Activated CD4-positive, CD25-positive, alpha-beta regulatory T cell (primary cell): ENCODE data around the gene BDH1.

ENCODE experiments used
- DNase-seq, 4 experiments: peaks; one replicate each; lab custom pipeline; 2025; lab: John Stamatoyannopoulos, UW

BDH1 gene

DNA sequence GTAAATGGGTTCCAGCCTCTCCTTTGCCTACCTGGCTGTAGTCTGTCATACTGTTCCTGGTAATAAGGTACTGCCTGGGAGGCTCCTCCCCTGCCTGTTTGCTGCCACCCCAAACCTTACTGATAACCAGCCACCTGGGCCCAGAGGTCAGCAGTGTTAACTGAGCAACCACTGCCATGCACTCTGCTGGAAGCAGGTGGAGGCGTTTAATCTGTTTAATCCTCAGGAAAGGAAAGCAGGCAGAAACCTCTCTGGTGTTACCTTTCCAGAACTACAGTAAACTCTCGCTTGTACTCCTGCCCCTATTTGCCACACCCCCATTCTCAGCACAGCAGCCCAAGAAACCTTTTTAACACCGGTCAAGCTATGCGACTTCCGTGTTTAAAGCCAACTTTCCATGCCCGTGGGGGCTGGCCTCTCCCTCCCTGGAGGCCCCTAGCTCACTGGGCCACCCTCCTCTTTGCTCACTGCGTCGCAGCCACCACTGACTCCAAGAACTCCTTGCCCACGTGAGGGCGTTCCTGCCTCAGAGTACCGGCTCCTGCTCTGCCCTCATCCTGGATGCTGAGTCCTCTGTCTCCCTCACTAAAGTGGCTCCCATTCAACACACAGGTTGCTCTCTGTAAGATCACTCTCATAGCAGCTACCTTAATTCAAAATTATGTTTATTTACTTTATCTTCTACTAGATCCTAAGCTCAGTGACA is 8.3 kb downstream of the BDH1 start:
- DNase-seq, result no peak

DNA sequence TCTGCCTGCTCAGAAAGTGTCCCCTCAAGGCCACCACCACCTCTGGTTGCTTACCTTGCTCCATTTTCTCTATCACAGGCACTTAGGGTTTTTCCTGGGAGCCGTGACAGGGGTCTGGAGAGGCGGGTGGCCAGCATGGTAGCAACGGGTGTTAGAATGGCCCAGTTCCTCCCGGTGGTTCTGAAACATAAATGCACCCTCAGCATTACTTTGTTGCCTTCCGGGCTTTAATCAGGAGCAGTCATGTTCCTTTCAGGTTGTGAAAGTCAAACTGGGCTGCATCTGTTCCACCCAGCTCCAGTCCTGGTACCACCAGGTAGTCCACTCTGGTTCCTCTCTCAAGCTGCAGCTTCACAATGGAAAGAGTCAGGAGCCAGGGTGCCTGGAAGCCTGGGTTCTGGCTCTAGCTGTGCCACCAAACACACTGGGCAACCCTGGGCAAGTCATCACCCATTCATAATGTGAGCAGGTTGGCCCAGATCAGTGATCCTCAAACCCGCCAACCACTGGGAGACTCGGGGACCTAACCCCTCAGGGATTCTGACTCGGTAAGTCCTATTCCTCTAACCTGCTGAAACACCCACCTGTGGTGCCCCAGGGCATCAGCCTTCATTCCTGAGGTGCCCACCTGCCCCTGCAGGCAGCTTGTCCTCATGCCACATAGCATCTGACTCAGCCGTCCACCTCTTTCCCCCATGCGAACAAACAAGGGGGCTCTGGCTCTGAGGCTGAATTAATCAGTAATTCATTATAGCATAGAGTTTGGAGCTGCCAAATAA is 9.3 kb downstream of the BDH1 start:
- DNase-seq, result no peak

DNA sequence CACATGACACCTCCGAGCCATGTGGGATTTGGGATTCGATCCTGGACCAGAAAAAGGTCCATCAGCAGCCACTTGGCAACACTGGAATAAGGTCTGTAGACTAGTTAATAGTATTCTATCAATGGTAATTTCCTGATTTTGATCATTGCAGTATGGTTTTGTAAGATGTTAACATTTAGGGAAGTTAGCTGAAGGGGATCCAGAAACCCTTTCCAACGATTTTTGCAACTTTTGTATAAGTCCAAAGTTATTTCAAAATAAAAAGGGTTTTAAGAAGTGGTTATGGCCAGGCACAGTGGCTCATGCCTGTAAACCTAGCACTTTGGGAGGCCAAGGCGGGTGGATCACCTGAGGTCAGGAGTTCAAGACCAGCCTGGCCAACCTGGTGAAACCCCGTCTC is 10.2 kb downstream of the BDH1 start:
- DNase-seq, result no peak

DNA sequence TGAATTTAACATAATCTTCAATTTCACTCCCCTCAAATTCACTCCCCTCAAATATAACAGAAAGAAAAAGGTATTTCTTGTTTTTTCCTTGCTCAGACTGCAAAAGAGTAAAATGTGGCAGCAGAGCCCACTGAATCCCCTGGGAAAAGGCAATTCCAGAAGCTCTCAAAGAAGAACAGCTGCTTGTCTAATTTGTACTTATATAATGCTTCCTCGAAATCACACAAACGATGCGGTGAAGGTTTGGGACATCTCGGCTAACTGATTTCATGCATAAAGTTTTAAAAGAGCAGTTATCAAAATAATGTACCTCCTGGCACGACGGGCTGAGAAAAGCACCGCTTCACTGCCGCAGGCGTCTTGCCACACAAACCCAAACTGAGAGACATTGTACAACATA is 10.7 kb downstream of the BDH1 start:
- no peak for DNase-seq

DNA sequence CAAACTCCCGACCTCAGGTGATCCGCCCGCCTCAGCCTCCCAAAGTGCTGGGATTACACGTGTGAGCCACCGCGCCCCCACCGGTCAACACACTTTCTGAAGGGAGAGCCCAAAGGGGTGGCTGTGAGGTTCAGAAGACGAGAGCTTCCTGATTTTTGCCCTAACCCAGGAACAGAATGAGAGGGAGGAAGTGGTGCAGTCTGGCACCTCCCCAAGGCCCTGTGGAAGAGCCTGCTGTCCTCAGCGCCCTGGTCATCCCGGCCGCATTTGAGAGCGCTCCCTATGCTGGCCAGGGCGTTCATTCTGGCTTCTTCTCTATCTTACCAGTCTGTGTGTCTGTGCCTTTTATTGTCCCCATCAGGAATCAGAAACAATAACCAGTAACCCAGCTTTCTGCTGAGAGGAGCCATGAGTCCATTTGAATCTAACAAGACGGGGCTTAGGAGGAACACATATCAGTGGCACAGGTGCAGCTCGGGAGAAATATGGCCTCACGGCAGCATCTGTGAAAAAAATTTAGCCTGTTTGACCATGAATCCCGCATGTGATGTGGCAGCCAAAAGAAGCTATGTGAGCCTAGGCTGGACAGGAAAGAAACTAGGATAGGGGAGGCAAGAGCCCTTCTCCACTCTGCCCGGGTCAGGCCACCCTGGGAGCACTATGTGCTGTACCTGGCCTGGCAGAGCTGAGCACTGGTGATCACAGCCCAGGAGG is 12.9 kb downstream of the BDH1 start:
- no peak for DNase-seq

DNA sequence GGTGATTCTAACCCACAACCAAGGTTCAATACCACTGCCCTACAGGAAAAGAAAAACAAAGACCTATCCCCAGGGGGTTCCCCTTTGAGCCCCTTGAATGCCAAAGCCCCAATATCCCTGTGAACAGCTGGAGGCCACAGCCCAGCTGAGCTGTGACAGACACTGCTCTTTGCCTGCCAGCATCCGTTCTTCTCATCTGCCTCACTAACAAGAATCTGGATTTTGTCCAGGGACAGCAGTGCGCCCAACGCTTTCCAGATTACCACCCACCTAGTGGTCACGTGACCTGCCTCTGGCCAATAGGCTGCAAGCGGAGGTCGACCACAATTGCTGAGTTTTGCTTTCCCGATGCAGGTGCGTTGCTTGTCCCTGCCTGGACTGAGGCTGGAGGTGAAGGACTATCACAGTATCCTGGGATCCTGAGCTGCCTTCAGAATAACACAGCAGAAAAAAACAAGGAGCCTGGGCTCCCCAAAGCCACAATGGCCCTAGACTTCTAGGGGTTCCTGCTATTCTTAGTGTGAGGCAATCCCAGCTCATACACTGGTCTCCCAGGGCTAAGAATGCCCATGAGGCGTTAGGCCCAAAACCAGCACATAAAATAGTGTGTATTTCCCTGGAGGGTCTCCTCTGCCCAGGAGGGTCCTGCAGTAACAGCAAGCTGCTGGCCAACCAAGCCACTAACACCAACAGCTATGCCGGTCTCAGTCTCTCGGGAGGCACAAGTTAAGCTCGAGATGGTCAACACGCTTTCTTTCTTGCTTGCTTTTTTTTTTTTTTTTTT is 13.8 kb downstream of the BDH1 start:
- no peak for DNase-seq

DNA sequence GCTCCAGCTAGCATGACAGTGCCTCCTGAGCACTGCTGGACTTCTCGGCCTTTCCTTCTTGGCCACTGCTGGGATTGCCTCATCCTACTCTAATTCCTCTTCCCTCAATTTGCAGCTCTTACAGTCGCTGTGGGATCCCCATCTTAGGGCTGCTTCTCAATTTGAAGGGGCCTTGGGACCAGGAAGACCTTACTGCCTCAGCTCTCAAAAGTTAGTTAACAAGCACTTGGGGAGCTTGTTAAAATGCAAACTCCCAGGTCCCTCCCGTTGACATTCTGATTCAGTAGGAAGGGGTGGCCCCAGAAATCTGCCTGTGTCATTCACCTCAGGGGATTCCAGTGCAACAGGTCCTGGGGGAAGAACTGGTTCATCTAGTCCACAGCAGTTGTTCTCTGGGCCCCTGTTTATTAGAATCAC is 14.8 kb downstream of the BDH1 start:
- DNase-seq, result no peak

DNA sequence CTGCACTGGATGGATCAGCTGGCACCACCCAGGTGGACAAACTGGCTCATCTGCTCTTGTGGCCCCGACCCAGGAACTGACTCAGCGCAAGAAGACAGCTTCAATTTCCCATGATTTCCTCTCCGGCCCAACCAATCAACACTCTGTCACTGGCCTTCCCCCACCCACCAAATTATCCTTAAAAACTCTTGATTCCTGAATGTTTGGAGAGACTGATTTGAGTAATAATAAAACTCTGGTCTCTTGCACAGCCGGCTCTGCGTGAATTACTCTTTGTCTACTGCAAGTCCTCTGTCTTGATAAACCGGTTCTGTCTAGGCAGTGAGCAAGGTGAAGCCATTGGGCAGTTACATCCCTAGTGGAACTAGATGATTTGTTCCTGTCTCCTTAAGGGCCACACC is 16.1 kb downstream of the BDH1 start:
- no peak for DNase-seq

DNA sequence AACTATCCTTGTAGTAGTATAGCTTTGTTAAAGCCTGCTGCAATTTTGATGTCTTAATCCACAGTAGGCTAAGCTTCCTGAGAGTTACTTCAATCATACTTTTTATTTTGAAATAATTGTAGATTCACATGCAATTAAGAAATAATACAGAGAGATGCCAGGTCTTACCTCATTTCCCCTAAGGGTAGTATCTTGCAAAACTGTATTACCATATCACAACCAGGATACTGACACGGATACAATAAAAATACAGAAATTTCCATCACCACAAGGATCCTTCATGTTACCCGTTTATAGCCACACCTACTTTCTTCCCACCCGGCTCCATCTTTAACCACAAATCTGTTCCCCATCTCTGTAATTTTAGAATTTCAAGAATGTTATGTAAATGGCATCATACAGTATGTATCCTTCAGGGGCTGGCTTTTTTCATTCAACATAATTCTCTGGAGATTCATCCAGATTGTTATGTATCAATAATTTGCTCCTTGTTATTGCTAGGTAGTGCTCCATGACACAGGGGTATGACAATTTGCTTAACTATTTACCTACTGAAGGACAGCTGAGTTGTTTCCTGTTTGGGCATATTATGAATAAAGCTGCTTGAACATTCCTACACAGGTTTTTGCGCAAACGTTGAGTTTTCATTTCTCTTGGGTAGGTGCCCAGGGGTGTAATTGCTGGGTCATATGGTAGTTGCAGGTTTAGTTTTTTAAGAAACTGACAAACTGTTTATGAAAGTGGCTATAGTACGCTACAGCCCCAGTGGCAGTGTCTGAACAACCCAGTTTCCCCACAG is 21.6 kb downstream of the BDH1 start:
- no peak for DNase-seq

DNA sequence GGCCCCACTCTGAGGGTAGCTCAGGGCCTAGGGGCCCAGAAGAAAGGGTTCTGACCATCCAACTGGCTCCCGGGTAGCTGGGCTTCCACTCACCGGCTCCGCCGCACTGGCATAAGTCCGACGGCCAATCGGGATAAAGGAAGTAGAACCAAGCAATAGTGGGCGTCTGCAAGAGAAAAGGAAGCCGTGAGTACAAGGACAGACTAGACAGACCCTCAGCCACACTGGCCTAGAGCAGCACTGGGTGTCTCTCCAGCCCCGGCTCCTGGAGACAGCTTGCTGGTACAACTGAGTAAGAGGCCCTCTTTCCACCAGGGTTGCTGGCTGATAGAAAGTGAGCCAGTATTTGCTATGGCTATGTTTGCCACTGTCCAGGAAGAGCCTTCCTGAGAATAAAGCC is 22.4 kb downstream of the BDH1 start:
- no peak for DNase-seq

DNA sequence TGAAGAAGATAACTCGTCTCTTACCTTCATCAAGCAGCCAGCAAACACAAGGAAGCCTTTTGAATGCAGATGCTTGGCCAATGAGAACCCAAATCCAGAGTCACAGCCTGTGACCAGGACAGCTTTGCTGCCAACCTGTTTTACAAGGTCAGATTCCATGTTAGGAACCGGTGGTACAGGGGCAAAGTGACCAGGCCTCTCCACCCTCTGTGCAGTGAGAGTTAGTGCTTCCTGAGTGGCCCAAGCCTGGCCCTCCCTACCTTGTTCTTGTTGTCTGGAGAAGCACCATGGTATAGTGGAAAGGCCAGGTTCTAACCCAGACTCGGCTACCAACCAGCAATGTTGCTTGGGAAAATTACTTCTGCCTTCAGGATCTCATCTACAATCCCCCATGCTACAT is 23.4 kb downstream of the BDH1 start:
- no peak for DNase-seq

DNA sequence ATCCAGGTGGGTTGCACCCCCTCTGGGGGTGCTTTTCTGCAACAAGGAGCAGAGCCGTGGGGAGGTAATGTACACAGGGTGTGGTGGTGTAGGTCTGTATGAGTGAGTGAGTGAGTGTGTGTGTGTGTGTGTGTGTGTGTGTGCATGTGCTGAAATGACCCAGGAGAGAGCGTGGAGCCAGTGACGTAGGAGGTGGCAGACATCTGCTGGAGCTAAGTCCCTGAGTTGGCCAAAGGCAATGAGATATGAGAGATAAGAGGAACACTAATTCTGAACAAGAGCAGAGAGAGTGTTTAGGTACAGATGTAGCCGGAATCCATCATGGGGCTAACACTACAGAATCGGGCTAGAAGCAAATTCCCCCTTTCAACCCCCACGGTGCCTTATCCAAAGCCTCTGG is 27.6 kb downstream of the BDH1 start:
- no peak for DNase-seq

DNA sequence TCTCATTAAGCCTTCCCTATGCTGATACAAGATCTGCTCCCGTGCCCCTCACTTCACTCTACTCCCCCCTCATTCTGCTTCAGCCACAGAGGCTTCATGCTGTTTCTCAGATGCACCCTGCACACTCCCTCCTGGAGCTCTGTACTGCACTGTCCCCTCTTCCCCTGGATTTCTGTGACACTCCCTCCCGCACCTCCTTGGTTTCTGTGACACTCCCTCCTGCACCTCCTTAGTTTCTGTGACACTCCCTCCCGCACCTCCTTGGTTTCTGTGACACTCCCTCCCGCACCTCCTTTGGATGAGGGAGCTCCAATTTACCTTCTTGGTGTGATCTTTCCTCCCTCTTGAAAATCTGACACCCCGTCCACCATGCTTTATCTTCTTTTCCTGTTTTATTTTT is 28.2 kb downstream of the BDH1 start:
- DNase-seq, result no peak

DNA sequence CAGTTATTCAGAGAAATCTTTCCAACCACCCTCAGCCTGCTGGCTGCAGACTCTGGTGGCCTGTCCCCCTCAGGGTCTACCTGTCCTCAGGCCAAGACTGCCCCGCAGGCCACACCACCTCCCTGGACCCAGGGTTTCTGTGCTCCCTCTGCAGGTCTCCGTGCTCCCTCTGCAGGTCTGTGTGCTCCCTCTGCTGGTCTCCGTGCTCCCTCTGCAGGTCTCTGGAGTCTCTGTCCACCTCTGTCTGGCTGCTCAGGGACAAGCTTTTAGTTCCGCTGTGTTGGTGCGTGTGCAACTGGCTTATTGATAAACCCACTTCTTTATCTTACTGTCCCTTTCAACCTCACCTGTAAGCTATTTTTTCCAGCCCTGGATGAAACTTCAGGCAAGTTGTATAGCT is 30.1 kb downstream of the BDH1 start:
- no peak for DNase-seq

DNA sequence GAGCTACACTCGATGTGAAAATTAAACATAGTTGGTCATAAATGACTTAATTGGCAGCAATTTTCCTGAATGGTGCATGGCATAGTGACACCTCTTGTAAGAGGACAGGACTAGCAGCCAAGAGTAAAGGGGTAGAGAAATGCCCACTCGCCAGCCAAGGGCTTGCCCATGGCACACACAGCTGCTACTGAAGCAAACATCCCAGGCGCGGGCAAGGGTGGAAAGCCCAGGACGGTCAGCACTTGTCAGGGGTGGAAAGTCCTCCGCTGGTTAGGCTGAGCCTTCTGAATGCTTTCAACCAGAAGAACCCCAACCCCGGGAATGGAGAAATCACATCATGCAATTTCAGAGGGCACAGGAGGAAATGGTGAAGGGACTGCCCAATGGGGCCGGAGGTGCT is 31.6 kb downstream of the BDH1 start:
- no peak for DNase-seq

DNA sequence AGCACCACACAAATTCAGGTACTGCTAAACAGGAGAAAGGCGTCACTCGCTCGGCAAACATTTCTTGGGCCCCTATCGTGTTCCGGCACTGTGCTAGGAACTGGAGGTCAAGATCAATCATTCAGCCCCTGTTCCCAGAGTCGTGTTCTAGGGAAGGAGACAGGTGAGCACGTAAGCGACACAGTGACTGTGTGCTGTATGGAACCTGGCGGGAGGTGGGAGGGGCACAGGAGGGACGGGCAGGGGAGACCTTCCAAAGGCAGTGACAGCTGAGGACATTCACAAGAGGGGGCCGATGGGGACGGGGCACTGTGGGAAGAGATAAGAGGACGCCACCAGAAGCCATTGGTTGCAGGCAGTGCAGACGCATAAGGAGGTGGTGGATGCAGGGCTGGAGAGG is 32.2 kb downstream of the BDH1 start:
- DNase-seq, result no peak

DNA sequence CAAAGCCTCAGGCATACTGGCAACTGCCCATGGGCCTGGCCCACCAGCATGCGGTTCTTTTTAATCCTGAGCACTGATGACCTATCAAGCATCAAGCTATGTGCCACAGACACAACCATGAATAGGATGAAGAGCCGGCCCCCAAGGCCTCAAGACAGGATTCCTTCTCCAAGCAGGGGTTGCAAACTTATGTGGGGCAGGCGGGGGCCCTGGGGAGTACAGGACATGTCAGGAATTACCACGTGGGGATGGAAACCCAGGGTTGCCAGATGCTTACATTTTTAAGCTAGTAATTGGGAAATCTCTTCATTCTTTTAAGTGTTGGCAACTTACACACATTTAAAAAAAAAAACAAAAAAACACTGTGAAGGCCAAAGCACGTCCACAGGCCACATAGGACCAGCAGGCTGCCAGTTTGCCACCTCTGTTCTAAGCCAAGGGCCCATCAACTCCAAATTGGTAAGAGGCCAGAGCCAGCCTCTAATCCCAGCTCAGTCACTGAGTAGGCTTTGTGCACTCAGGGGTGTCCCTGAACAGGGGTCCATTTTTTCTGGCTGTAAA is 32.8 kb downstream of the BDH1 start:
- no peak for DNase-seq

DNA sequence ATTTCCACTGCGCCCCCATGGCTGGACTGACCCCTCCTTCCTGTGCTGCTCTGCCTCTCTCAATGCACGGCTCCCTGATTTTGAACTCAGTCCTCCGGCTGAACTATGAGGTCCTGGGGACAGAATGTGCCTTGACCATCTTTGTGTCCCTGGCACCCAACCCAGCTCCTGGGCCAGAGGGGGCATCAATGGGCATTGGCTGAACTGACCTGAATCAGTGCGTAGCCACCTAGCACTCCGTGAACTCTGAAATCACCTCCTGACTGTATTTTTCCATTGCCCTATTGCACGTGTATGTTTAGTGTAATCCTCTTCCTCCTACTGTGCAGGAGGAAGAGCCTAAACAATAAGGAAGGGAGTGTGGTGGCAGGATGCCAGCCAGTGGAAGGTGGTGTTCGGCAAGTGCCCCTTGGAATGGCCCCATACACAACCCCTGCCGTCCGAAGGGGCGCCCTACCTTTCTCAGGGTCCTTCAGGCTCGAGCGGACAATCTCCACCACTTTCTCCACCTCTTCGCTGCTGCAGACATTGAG is 33.5 kb downstream of the BDH1 start:
- DNase-seq, result no peak

DNA sequence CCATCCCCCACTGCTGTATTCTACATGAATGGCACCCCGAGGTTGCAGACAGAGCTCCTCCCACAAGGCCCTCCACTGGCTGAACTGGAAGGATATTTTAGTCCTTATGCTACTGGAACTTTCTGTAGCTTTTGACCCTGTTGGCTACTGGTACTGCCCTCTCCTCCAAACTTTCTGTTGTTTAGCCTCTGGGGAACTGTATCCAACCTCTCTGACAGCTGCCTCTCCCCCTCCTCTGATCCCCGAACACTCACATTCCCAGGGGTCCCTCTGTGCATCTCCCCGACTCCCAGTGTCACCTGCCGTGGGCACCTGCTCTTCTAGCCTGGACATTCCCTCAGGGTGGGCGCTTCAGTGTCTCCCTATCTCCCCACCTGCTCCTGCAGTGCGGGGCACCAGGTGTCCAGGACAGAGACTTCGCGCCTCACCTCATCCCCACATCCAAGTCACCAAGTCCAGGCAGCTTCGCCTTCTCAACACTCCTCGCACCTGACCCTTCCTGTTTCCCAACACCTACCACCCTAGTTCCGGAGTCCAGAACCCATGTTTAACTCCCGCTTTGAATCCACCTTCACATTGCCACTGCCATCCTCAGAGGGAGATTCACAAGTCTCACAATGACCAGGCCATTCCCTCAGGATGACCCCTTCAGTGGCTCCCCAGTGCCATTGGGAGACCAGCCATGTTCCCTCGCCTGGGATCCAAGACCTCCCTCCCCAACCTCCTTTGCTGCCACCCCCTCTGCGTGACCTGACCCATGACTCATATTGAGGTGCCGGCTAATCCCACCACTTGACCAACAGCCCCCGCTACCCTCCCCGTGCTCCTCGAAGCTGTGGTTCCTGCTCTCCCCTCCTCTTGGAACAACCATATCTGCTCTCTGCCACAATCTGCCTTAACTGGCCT is 34.2 kb downstream of the BDH1 start:
- no peak for DNase-seq
